CD14-positive monocyte (primary cell): ENCODE results near the gene LSM3. TPM values are rescaled to one million over a fixed set of nuclear protein-coding genes. Genes with fewer than 3 reads are reported as not detected.

Experiments
- DNase-seq, 3 donors: peaks; one replicate each; pipeline ENCODE4 v3.0.0-alpha.2; 2011 to 2022
- H2AFZ ChIP-seq: 2 replicates; pipeline ENCODE4 v1.6.0; 2012; ENCODE audit warnings: mild to moderate bottlenecking, low read depth, low read length, inconsistent platforms; ENCODE audit not compliant: insufficient read depth, poor library complexity, severe bottlenecking
- H3K27ac ChIP-seq, 2 donors: 1 replicate in 1 of 2; 2 replicates in 1 of 2; pipeline ENCODE4 v1.5.1; 2012 to 2013; ENCODE audit warnings: low read length in 2 of 2, control low read depth in 1 of 2, inconsistent platforms in 1 of 2, low read depth in 1 of 2, mild to moderate bottlenecking in 1 of 2
- H3K27me3 ChIP-seq, 2 donors: one replicate each; pipeline versions ENCODE4 v1.6.0 to v1.6.1; 2011 to 2013; ENCODE audit warnings: low read length in 2 of 2; ENCODE audit not compliant: control insufficient read depth in 2 of 2, insufficient read depth in 2 of 2
- H3K36me3 ChIP-seq, 2 donors: replicated peaks in 1 of 2; 1 replicate in 1 of 2; 2 replicates in 1 of 2; pipeline versions ENCODE4 v1.5.1 to v1.6.1; 2012 to 2013; ENCODE audit warnings: low read length in 2 of 2, control low read depth in 1 of 2, inconsistent platforms in 1 of 2, mild to moderate bottlenecking in 1 of 2; ENCODE audit not compliant: insufficient read depth in 2 of 2, control insufficient read depth in 1 of 2
- H3K4me1 ChIP-seq, 2 donors: 1 replicate in 1 of 2; 2 replicates in 1 of 2; pipeline versions ENCODE4 v1.5.1 to v1.6.1; 2012 to 2013; ENCODE audit warnings: low read length in 2 of 2, control low read depth in 1 of 2, inconsistent platforms in 1 of 2, mild to moderate bottlenecking in 1 of 2, moderate library complexity in 1 of 2; ENCODE audit not compliant: insufficient read depth in 2 of 2, control insufficient read depth in 1 of 2
- H3K4me2 ChIP-seq: replicated peaks from 2 replicates; pipeline ENCODE3; 2012; ENCODE audit warnings: low read length, moderate library complexity, mild to moderate bottlenecking; ENCODE audit not compliant: poor library complexity, severe bottlenecking; ENCODE audit errors: extremely low read depth
- H3K4me3 ChIP-seq, 3 experiments: fragments of 200-600 bp in 1 of 3; sonication (generic) in 1 of 3; replicated peaks in 1 of 3; 1 replicate in 2 of 3; 2 replicates in 1 of 3; pipeline ENCODE4 v1.5.1; 2011 to 2013; ENCODE audit warnings: low read length in 3 of 3, mild to moderate bottlenecking in 3 of 3, control low read depth in 2 of 3, low read depth in 2 of 3, inconsistent platforms in 1 of 3, moderate library complexity in 1 of 3
- H3K79me2 ChIP-seq: 2 replicates; pipeline ENCODE4 v1.6.0; 2012; ENCODE audit warnings: mild to moderate bottlenecking, control low read depth, inconsistent platforms, low read length, moderate library complexity; ENCODE audit not compliant: insufficient read depth
- H3K9ac ChIP-seq: 2 replicates; pipeline ENCODE4 v1.6.0; 2017; ENCODE audit warnings: low read length, mild to moderate bottlenecking; ENCODE audit not compliant: insufficient read depth, poor library complexity, severe bottlenecking
- H3K9me3 ChIP-seq, 2 donors: replicated peaks in 1 of 2; 1 replicate in 1 of 2; 2 replicates in 1 of 2; pipeline versions ENCODE4 v1.5.1 to v1.6.1; 2012 to 2013; ENCODE audit warnings: low read length in 2 of 2, control low read depth in 1 of 2; ENCODE audit not compliant: control insufficient read depth in 1 of 2, insufficient read depth in 1 of 2
- H4K20me1 ChIP-seq: 2 replicates; pipeline ENCODE4 v1.6.0; 2012; ENCODE audit warnings: mild to moderate bottlenecking, low read length, control low read depth, moderate library complexity; ENCODE audit not compliant: insufficient read depth
- H3K27ac Mint-ChIP-seq, 7 donors: one replicate each; pipeline ENCODE4 v1.8.0; 2020; ENCODE audit warnings: mild to moderate bottlenecking in 7 of 7, mixed read lengths in 7 of 7, moderate library complexity in 6 of 7, inconsistent platforms in 2 of 7
- H3K27me3 Mint-ChIP-seq, 3 donors: one replicate each; pipeline ENCODE4 v1.8.0; 2021 to 2022; ENCODE audit warnings: low read depth in 3 of 3, mild to moderate bottlenecking in 3 of 3, mixed read lengths in 3 of 3, moderate library complexity in 3 of 3, inconsistent platforms in 1 of 3
- H3K36me3 Mint-ChIP-seq, 2 donors: one replicate each; pipeline ENCODE4 v1.8.0; 2020; ENCODE audit warnings: mixed read lengths in 2 of 2, inconsistent platforms in 1 of 2, mild to moderate bottlenecking in 1 of 2
- H3K4me1 Mint-ChIP-seq: one replicate; pipeline ENCODE4 v1.8.0; 2020; ENCODE audit warnings: mild to moderate bottlenecking, mixed read lengths
- H3K4me3 Mint-ChIP-seq, 2 donors: one replicate each; pipeline ENCODE4 v1.8.0; 2020; ENCODE audit warnings: mild to moderate bottlenecking in 2 of 2, mixed read lengths in 2 of 2, moderate library complexity in 1 of 2
- H3K9me3 Mint-ChIP-seq, 7 donors: one replicate each; pipeline ENCODE4 v1.8.0; 2020 to 2022; ENCODE audit warnings: mixed read lengths in 7 of 7, mild to moderate bottlenecking in 6 of 7, moderate library complexity in 6 of 7, inconsistent platforms in 2 of 7
- WGBS: methylation state at CpG from one replicate; pipeline ENCODE4 v1.1.5; 2013; ENCODE audit warnings: missing lambda C conversion rate; ENCODE audit not compliant: insufficient coverage; 5-methylcytosine and 5-hydroxymethylcytosine counted together
- intact Hi-C, 2 donors: fragments of 100-400 bp; cut with micrococcal nuclease; formaldehyde crosslinking; loops; one replicate each; pipeline versions ENCODE4 v1.15.0 to v1.15.1; 2023
- polyA plus RNA-seq, 3 donors: library from polyadenylated mRNA; depleted of rRNA in 1 of 3; unstranded in 2 of 3; stranded (reverse) in 1 of 3; fragments of 300-500 nt in 2 of 3; fragments of >200 nt in 1 of 3; fragmentation: Illumina TruSeq in 2 of 3; gene quantifications; 1 replicate in 2 of 3; 2 replicates in 1 of 3; pipeline ENCODE4 v1.2.3, GENCODE V29; 2012 to 2021
- TF ChIP-seq, protein P1 (sequence below): fragments of 200-600 bp; IDR thresholded peaks from one replicate; pipeline ENCODE4 v1.8.0; 2022; ENCODE audit warnings: antibody characterized with exemption, mild to moderate bottlenecking

Gene LSM3
- polyA plus RNA-seq, 3 donors = 4.1 to 23.2 (median 19.8) TPM

- 70% methylated on average over 4 of the region's 4 CpGs for WGBS
These were observed 56.6 kb downstream of the LSM3 start for GRCh38 chr3:14235003-14235911.

GRCh38 chr3:14235912-14236295, 57.3 kb downstream of the LSM3 start:
- DNase-seq = no peak
- H3K4me3 Mint-ChIP-seq = no peak overlapping the region
- Histone ChIP-seq H3K4me1 (peaks cover 0 to 3% of the 10 kb centered on the region in 2 donors), H2AFZ (no peak overlapping the region), H3K4me3 (no peak overlapping the region), H3K9ac (no peak overlapping the region), H3K27me3 (no peaks in the 10 kb centered on the region), H3K36me3 (no peaks in the 10 kb centered on the region), H3K9me3 (no peaks in the 10 kb centered on the region), H3K27ac (no peak overlapping the region), H4K20me1 (no peaks in the 10 kb centered on the region), H3K79me2 (no peaks in the 10 kb centered on the region), H3K4me2 (no peak overlapping the region)
- no peak overlapping the region for H3K27ac Mint-ChIP-seq
- intact Hi-C loops = no loop called here
- 65% methylated on average over 5 of the region's 8 CpGs for WGBS
- TF ChIP-seq, protein P1, sequence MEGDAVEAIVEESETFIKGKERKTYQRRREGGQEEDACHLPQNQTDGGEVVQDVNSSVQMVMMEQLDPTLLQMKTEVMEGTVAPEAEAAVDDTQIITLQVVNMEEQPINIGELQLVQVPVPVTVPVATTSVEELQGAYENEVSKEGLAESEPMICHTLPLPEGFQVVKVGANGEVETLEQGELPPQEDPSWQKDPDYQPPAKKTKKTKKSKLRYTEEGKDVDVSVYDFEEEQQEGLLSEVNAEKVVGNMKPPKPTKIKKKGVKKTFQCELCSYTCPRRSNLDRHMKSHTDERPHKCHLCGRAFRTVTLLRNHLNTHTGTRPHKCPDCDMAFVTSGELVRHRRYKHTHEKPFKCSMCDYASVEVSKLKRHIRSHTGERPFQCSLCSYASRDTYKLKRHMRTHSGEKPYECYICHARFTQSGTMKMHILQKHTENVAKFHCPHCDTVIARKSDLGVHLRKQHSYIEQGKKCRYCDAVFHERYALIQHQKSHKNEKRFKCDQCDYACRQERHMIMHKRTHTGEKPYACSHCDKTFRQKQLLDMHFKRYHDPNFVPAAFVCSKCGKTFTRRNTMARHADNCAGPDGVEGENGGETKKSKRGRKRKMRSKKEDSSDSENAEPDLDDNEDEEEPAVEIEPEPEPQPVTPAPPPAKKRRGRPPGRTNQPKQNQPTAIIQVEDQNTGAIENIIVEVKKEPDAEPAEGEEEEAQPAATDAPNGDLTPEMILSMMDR = no peak
- H3K9me3 Mint-ChIP-seq = peaks cover 3 to 11% (median 7%) of the 10 kb centered on the region in 7 donors
- H3K4me1 Mint-ChIP-seq = peaks cover 10% of the 10 kb centered on the region
- peaks cover 7 to 21% (median 19%) of the 10 kb centered on the region in 3 donors for H3K27me3 Mint-ChIP-seq
- no peaks in the 10 kb centered on the region for H3K36me3 Mint-ChIP-seq

More at GRCh38 chr3:14235003-14235911, 56.6 kb downstream of the LSM3 start:
- H3K36me3 ChIP-seq = no peaks in the 10 kb centered on the region
- DNase-seq = no peak
- peaks cover 0 to 3% of the 10 kb centered on the region in 2 donors for H3K4me1 ChIP-seq
- no peak overlapping the region for H3K4me3 ChIP-seq
- H3K79me2 ChIP-seq = no peaks in the 10 kb centered on the region
- Mint-ChIP-seq H3K27me3 (peaks cover 8 to 21% (median 19%) of the 10 kb centered on the region in 3 donors), H3K4me1 (peaks cover 10% of the 10 kb centered on the region), H3K27ac (no peak overlapping the region), H3K4me3 (no peak overlapping the region), H3K36me3 (no peaks in the 10 kb centered on the region), H3K9me3 (peaks cover 3 to 11% (median 7%) of the 10 kb centered on the region in 7 donors)
- no peak overlapping the region for H3K27ac ChIP-seq
- no peaks in the 10 kb centered on the region for H3K9me3 ChIP-seq
- no peak overlapping the region for H3K4me2 ChIP-seq
- H3K9ac ChIP-seq = no peak overlapping the region
- TF ChIP-seq, protein P1 = no peak
- H3K27me3 ChIP-seq = no peaks in the 10 kb centered on the region
- H4K20me1 ChIP-seq = no peaks in the 10 kb centered on the region
- no peak overlapping the region for H2AFZ ChIP-seq
- intact Hi-C loops = no loop called here
